GM12801 (cell line): ENCODE results near the gene POLA1.

ENCODE experiments used
- CTCF ChIP-seq: IDR thresholded peaks from one replicate; pipeline ENCODE4 v1.5.1; 2011; ENCODE audit warnings: control low read depth; ENCODE audit not compliant: insufficient read length; ENCODE audit errors: extremely low read depth

The POLA1 gene

GRCh38 chrX:25006586-25007058, 312.9 kb downstream of the POLA1 start:
- no peak for TF ChIP-seq CTCF

- TF ChIP-seq CTCF, result no peak
Observed at GRCh38 chrX:25007059-25008053, 313.6 kb downstream of the POLA1 start.

- TF ChIP-seq CTCF, result no peak
Observed at GRCh38 chrX:25009407-25009806, 315.7 kb downstream of the POLA1 start.

- TF ChIP-seq CTCF, result no peak
Observed at GRCh38 chrX:25010784-25011588, 317.3 kb downstream of the POLA1 start.

- TF ChIP-seq CTCF, result no peak
Observed at GRCh38 chrX:25011589-25012432, 318.1 kb downstream of the POLA1 start.

GRCh38 chrX:25012433-25012735, 318.7 kb downstream of the POLA1 start:
- no peak for TF ChIP-seq CTCF
